GM12892 (cell line): ENCODE measurements around the gene CYSTM1.

ENCODE experiments used
- POLR2A ChIP-seq: IDR thresholded peaks from 2 replicates; pipeline ENCODE4 v1.6.1; 2011; ENCODE audit warnings: low read depth, low read length, control low read depth
- TAF1 ChIP-seq: IDR thresholded peaks from 2 replicates; pipeline ENCODE4 v1.6.1; 2011; ENCODE audit warnings: low read depth, mild to moderate bottlenecking, control low read depth, low read length, borderline replicate concordance

GRCh38 chr5:140165923-140166270, 9.1 kb upstream of the CYSTM1 start:
- no peak for TF ChIP-seq POLR2A
- TF ChIP-seq TAF1 = no peak
